ENCODE data around the gene OR10H4.

- TF ChIP-seq MAX (IDR thresholded peaks at IDR 0.05) (no peak), HDAC6 (IDR thresholded peaks at IDR 0.05; ENCODE audit: low read depth, low read length) (no peak), POLR2A (IDR thresholded peaks at IDR 0.05; ENCODE audit: control extremely low read depth in 1 of 2, low read depth in 2 of 2, low read length in 2 of 2) (no peak), JUND (IDR thresholded peaks at IDR 0.05; ENCODE audit: low read length) (no peak), JUN (IDR thresholded peaks at IDR 0.05; ENCODE audit: low read depth, low read length) (no peak), CHD1 (IDR thresholded peaks at IDR 0.05; ENCODE audit: low read depth, low read length) (no peak)
Observed at GRCh38 chr19:15926484-15926883, 22.3 kb upstream of the OR10H4 start.

Measured in H1 (cell line).